Gastroesophageal sphincter (tissue), 4 donors: ENCODE data around the gene GATB. TPM values are rescaled to one million over a fixed set of nuclear protein-coding genes. Genes with fewer than 3 reads are reported as not detected.

Experiments used
- ATAC-seq: fragments of 150-250 bp; one replicate; pipeline ENCODE4 v1.9.1; 2016; ENCODE audit warnings: mild to moderate bottlenecking, moderate library complexity
- H3K27ac ChIP-seq, 4 donors: fragments of 200-600 bp; sonication (generic) in 3 of 4; 1 replicate in 3 of 4; 2 replicates in 1 of 4; pipeline ENCODE4 v1.5.1; 2016 to 2019
- H3K27me3 ChIP-seq: fragments of 200-600 bp; sonication (generic); one replicate; pipeline ENCODE4 v1.5.1; 2019
- H3K36me3 ChIP-seq, 2 donors: fragments of 200-600 bp; sonication (generic); one replicate each; pipeline ENCODE4 v1.5.1; 2019; ENCODE audit warnings: control low read depth in 1 of 2
- H3K4me1 ChIP-seq, 3 donors: fragments of 200-600 bp; sonication (generic); 1 replicate in 2 of 3; 2 replicates in 1 of 3; pipeline ENCODE4 v1.5.1; 2016 to 2019; ENCODE audit warnings: control low read depth in 2 of 3
- H3K4me3 ChIP-seq, 2 donors: fragments of 200-600 bp; sonication (generic); one replicate each; pipeline ENCODE4 v1.5.1; 2019; ENCODE audit warnings: mild to moderate bottlenecking in 1 of 2, moderate library complexity in 1 of 2
- H3K9me3 ChIP-seq, 3 donors: fragments of 200-600 bp; sonication (generic); one replicate each; pipeline ENCODE4 v1.5.1; 2017 to 2019; ENCODE audit warnings: control low read depth in 2 of 3
- EP300 ChIP-seq: sonication (generic); formaldehyde crosslinking; IDR thresholded peaks from one replicate; pipeline ENCODE4 v1.6.1; 2017; ENCODE audit warnings: antibody characterized with exemption, mild to moderate bottlenecking
- POLR2A ChIP-seq, 2 donors: fragments of 450-650 bp; IDR thresholded peaks; one replicate each; pipeline ENCODE4 v1.6.1; 2017; ENCODE audit warnings: antibody characterized with exemption in 2 of 2, mild to moderate bottlenecking in 2 of 2, moderate library complexity in 1 of 2
- POLR2AphosphoS5 ChIP-seq: sonication (generic); formaldehyde crosslinking; IDR thresholded peaks from one replicate; pipeline ENCODE4 v1.6.1; 2017; ENCODE audit warnings: antibody characterized with exemption
- WGBS, 2 donors: methylation state at CpG; one replicate each; pipeline ENCODE4 v1.1.5; 2018; ENCODE audit warnings: low coverage in 1 of 2; 5-methylcytosine and 5-hydroxymethylcytosine counted together
- total RNA-seq, 4 donors: library from RNA; depleted of rRNA; stranded (reverse); fragments of >200 nt; gene quantifications; one replicate each; pipeline ENCODE4 v1.1.0, GENCODE V29; 2016
- TF ChIP-seq, protein P1 (sequence below), 4 experiments: fragments of 200-600 bp in 2 of 4; fragments of 450-650 bp in 2 of 4; sonication (generic) in 1 of 4; IDR thresholded peaks; one replicate each; pipeline ENCODE4 v1.5.1; 2017 to 2019; ENCODE audit warnings: antibody characterized with exemption in 4 of 4, mild to moderate bottlenecking in 2 of 4, moderate library complexity in 2 of 4

Gene GATB
- total RNA-seq, 4 donors from 2014 or later: 10.6 to 22.4 (median 16.6) TPM

DNA sequence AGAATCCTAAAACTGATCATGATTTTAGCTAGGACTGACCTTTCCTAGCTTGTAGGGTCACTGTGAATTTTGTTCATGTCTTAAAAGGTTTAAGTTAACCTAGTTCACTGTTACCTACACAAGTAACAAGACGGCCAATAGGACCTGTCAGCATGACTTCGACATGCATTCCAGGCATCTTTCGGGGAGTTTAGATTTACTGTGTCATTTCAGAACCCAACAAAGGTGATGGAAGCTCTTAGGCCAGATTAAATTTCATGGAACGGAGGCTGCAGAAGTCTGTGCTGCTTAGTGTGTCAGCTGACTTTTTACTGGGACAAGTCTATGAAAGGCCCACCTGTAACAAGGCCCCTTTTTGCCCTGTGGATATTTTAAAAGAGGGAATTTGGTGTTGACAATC lies 93.1 kb downstream of the GATB start:
- Histone ChIP-seq H3K4me1 (no peaks in the 10 kb centered on the region), H3K4me3 (no peak overlapping the region), H3K36me3 (peaks cover 0 to 12% of the 10 kb centered on the region in 2 donors), H3K27ac (no peak overlapping the region), H3K9me3 (no peaks in the 10 kb centered on the region), H3K27me3 (no peaks in the 10 kb centered on the region)
- WGBS, 2 donors: 73 to 100% methylated on average over 3 to 4 of the region's 4 CpGs
- TF ChIP-seq POLR2A (IDR thresholded peaks at IDR 0.05) (no peak), EP300 (no peak), POLR2AphosphoS5 (no peak)
- TF ChIP-seq, protein P1, sequence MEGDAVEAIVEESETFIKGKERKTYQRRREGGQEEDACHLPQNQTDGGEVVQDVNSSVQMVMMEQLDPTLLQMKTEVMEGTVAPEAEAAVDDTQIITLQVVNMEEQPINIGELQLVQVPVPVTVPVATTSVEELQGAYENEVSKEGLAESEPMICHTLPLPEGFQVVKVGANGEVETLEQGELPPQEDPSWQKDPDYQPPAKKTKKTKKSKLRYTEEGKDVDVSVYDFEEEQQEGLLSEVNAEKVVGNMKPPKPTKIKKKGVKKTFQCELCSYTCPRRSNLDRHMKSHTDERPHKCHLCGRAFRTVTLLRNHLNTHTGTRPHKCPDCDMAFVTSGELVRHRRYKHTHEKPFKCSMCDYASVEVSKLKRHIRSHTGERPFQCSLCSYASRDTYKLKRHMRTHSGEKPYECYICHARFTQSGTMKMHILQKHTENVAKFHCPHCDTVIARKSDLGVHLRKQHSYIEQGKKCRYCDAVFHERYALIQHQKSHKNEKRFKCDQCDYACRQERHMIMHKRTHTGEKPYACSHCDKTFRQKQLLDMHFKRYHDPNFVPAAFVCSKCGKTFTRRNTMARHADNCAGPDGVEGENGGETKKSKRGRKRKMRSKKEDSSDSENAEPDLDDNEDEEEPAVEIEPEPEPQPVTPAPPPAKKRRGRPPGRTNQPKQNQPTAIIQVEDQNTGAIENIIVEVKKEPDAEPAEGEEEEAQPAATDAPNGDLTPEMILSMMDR (IDR thresholded peaks at IDR 0.05): no peak
- no peak for ATAC-seq

- ATAC-seq: no peak
- no peak for TF ChIP-seq POLR2AphosphoS5
- TF ChIP-seq EP300: no peak
- TF ChIP-seq POLR2A (IDR thresholded peaks at IDR 0.05): no peak
- TF ChIP-seq, protein P1 (IDR thresholded peaks at IDR 0.05): no peak
Measured at GRCh38 chr4:151667048-151667447, 93.8 kb downstream of the GATB start.

GRCh38 chr4:151666501-151666900 lies 94.3 kb downstream of the GATB start:
- no peaks in the 10 kb centered on the region for H3K27me3 ChIP-seq
- ATAC-seq: no peak
- H3K27ac ChIP-seq: no peak overlapping the region
- H3K4me3 ChIP-seq: no peak overlapping the region
- H3K36me3 ChIP-seq: peaks cover 0 to 12% of the 10 kb centered on the region in 2 donors
- H3K4me1 ChIP-seq: no peaks in the 10 kb centered on the region
- 75 to 97% methylated on average over 2 to 5 of the region's 5 CpGs for WGBS, 2 donors
- H3K9me3 ChIP-seq: no peaks in the 10 kb centered on the region
- TF ChIP-seq POLR2AphosphoS5: no peak
- TF ChIP-seq, protein P1 (IDR thresholded peaks at IDR 0.05): no peak
- TF ChIP-seq POLR2A (IDR thresholded peaks at IDR 0.05): no peak
- no peak for TF ChIP-seq EP300

More at GRCh38 chr4:151667048-151667447, 93.8 kb downstream of the GATB start:
- WGBS, 2 donors: 34 to 41% methylated on average over 2 to 3 of the region's 3 CpGs
- Histone ChIP-seq H3K9me3 (no peaks in the 10 kb centered on the region), H3K27me3 (no peaks in the 10 kb centered on the region), H3K27ac (no peak overlapping the region), H3K4me1 (no peaks in the 10 kb centered on the region), H3K4me3 (no peak overlapping the region), H3K36me3 (peaks cover 0 to 12% of the 10 kb centered on the region in 2 donors)

DNA sequence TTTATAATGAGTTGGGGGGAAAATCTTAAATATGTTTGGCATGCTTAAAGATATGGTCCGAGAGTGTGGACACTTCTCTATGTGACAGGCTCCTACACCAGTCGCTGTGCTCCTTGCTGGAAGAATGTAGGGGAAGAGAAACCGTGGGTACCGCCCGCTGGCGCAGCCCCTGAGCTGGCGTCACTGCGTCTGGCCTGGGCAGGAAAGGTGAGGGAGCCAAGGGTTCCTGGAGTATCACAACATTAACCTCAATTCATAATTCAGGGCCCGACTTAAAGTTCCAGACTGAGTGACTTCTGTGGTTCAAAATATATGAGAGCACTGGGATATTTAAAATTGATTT lies 95.1 kb downstream of the GATB start:
- TF ChIP-seq, protein P1 (IDR thresholded peaks at IDR 0.05): no peak
- TF ChIP-seq POLR2AphosphoS5 (no peak), EP300 (no peak), POLR2A (IDR thresholded peaks at IDR 0.05) (no peak)
- H3K27ac ChIP-seq: no peak overlapping the region
- no peaks in the 10 kb centered on the region for H3K27me3 ChIP-seq
- H3K4me3 ChIP-seq: no peak overlapping the region
- H3K36me3 ChIP-seq: peaks cover 0 to 8% of the 10 kb centered on the region in 2 donors
- H3K9me3 ChIP-seq: no peaks in the 10 kb centered on the region
- no peak for ATAC-seq
- WGBS, 2 donors: 94 to 96% methylated on average over 7 to 9 of the region's 9 CpGs
- H3K4me1 ChIP-seq: no peaks in the 10 kb centered on the region

GRCh38 chr4:151665022-151665784 lies 95.6 kb downstream of the GATB start:
- Histone ChIP-seq H3K4me1 (peaks cover 0 to 4% (median under 1%) of the 10 kb centered on the region in 3 donors), H3K9me3 (no peaks in the 10 kb centered on the region), H3K27ac (no peak overlapping the region), H3K27me3 (no peaks in the 10 kb centered on the region), H3K4me3 (no peak overlapping the region), H3K36me3 (peaks cover 0 to 6% of the 10 kb centered on the region in 2 donors)
- no peak for TF ChIP-seq POLR2A (IDR thresholded peaks at IDR 0.05)
- no peak for TF ChIP-seq EP300
- TF ChIP-seq POLR2AphosphoS5: no peak
- TF ChIP-seq, protein P1 (IDR thresholded peaks at IDR 0.05): no peak
- no peak for ATAC-seq
- WGBS, 2 donors: 76 to 91% methylated on average over 4 to 7 of the region's 12 CpGs
